Loucy (cell line): Measurements from ENCODE around the gene POT1.
A peak's percentile ranks its signal among the peaks of the same experiment; 100 is the strongest.

Experiments used
- H2AFZ ChIP-seq: fragments of 200-600 bp; sonication (generic); 2 replicates; pipeline ENCODE4 v1.6.0; 2016; ENCODE audit warnings: antibody characterized with exemption, mild to moderate bottlenecking, low read length, moderate library complexity
- H3F3A ChIP-seq: fragments of 200-600 bp; 2 replicates; pipeline ENCODE4 v1.6.0; 2016; ENCODE audit warnings: antibody characterized with exemption, low read depth, mild to moderate bottlenecking
- H3K27me3 ChIP-seq: fragments of 200-600 bp; sonication (generic); 2 replicates; pipeline ENCODE4 v1.6.1; 2014; ENCODE audit warnings: low read length, mild to moderate bottlenecking; ENCODE audit not compliant: insufficient read depth, poor library complexity, severe bottlenecking
- H3K36me3 ChIP-seq: fragments of 200-600 bp; sonication (generic); 2 replicates; pipeline ENCODE4 v1.6.1; 2016; ENCODE audit warnings: low read length; ENCODE audit not compliant: insufficient read depth
- H3K4me1 ChIP-seq: fragments of 200-600 bp; sonication (generic); 2 replicates; pipeline ENCODE4 v1.5.1; 2014; ENCODE audit warnings: low read length, mild to moderate bottlenecking; ENCODE audit not compliant: insufficient read depth, poor library complexity, severe bottlenecking
- H3K4me2 ChIP-seq: fragments of 200-600 bp; sonication (generic); 2 replicates; pipeline ENCODE4 v1.6.0; 2014; ENCODE audit warnings: antibody characterized with exemption, low read length, low read depth, mild to moderate bottlenecking; ENCODE audit not compliant: poor library complexity, severe bottlenecking
- H3K4me3 ChIP-seq: fragments of 200-600 bp; sonication (generic); 2 replicates; pipeline ENCODE4 v1.5.1; 2014; ENCODE audit warnings: low read length, mild to moderate bottlenecking, mixed read lengths; ENCODE audit not compliant: poor library complexity, severe bottlenecking
- H3K79me2 ChIP-seq: fragments of 200-600 bp; sonication (generic); 2 replicates; pipeline ENCODE4 v1.6.1; 2014; ENCODE audit warnings: low read length; ENCODE audit not compliant: insufficient read depth
- H3K9ac ChIP-seq: fragments of 200-600 bp; sonication (generic); 2 replicates; pipeline ENCODE4 v1.6.0; 2014; ENCODE audit warnings: mild to moderate bottlenecking, low read depth, low read length, moderate library complexity; ENCODE audit not compliant: poor library complexity, severe bottlenecking
- H3K9me2 ChIP-seq: fragments of 200-600 bp; sonication (generic); replicated peaks from 2 replicates; pipeline ENCODE4 v1.6.1; 2016; ENCODE audit warnings: low read depth, low read length, mixed read lengths
- H3K9me3 ChIP-seq: fragments of 200-600 bp; sonication (generic); 2 replicates; pipeline ENCODE4 v1.6.1; 2014; ENCODE audit warnings: mild to moderate bottlenecking, antibody characterized with exemption, low read length, low read depth; ENCODE audit not compliant: insufficient read depth
- H4K20me1 ChIP-seq: fragments of 200-600 bp; sonication (generic); 2 replicates; pipeline ENCODE4 v1.6.0; 2014; ENCODE audit warnings: antibody characterized with exemption, low read length, mild to moderate bottlenecking; ENCODE audit not compliant: insufficient read depth, poor library complexity, severe bottlenecking
- CTCF ChIP-seq: fragments of 200-600 bp; sonication (generic); conservative IDR thresholded peaks from 2 replicates; pipeline ENCODE4 v1.5.1; 2014; ENCODE audit warnings: mild to moderate bottlenecking, antibody characterized with exemption, low read length
- EZH2phosphoT487 ChIP-seq: fragments of 200-600 bp; IDR thresholded peaks from 2 replicates; pipeline ENCODE4 v1.6.1; 2018; ENCODE audit warnings: antibody characterized with exemption, mild to moderate bottlenecking, moderate library complexity, borderline replicate concordance

Gene POT1

GRCh38 chr7:124930655-124931597 is 1.3 kb upstream of the POT1 start:
- no peaks in the 10 kb centered on the region for H3K36me3 ChIP-seq
- H3K9me3 ChIP-seq: no peaks in the 10 kb centered on the region
- H3K9ac ChIP-seq: no peak overlapping the region
- H3K4me1 ChIP-seq: peaks cover 27% of the 10 kb centered on the region
- H3K4me3 ChIP-seq: peak overlapping the region; percentile 87
- no peaks in the 10 kb centered on the region for H3K9me2 ChIP-seq
- no peaks in the 10 kb centered on the region; the same call in 1 of the 2 replicates for H3F3A ChIP-seq
- peaks cover 33% of the 10 kb centered on the region for H3K79me2 ChIP-seq
- H3K27me3 ChIP-seq: no peaks in the 10 kb centered on the region
- TF ChIP-seq CTCF (no peak), EZH2phosphoT487 (no peak)
- peaks cover 17% of the 10 kb centered on the region for H4K20me1 ChIP-seq
- no peak overlapping the region for H2AFZ ChIP-seq
- peak overlapping the region; percentile 65 for H3K4me2 ChIP-seq

GRCh38 chr7:124930173-124930623 is 573 bp upstream of the POT1 start:
- H3K79me2 ChIP-seq: peaks cover 41% of the 10 kb centered on the region
- H4K20me1 ChIP-seq: peaks cover 24% of the 10 kb centered on the region
- H3K9me2 ChIP-seq: no peaks in the 10 kb centered on the region
- H3F3A ChIP-seq: no peaks in the 10 kb centered on the region; the same call in 1 of the 2 replicates
- no peak for TF ChIP-seq CTCF
- TF ChIP-seq EZH2phosphoT487: no peak
- H3K36me3 ChIP-seq: no peaks in the 10 kb centered on the region
- peak overlapping the region; percentile 90 for H2AFZ ChIP-seq
- peak overlapping the region; percentile 65 for H3K4me2 ChIP-seq
- H3K4me1 ChIP-seq: peaks cover 33% of the 10 kb centered on the region
- H3K9ac ChIP-seq: peak overlapping the region; percentile 88
- H3K9me3 ChIP-seq: no peaks in the 10 kb centered on the region
- H3K4me3 ChIP-seq: peak overlapping the region; percentile 87
- H3K27me3 ChIP-seq: no peaks in the 10 kb centered on the region

GRCh38 chr7:124924906-124925305 is 4.7 kb downstream of the POT1 start:
- Histone ChIP-seq H3F3A (no peaks in the 10 kb centered on the region; the same call in 1 of the 2 replicates), H3K9ac (peak overlapping the region; percentile 48), H3K9me2 (no peaks in the 10 kb centered on the region; the same call in 1 of the 2 replicates), H3K79me2 (peaks cover 90% of the 10 kb centered on the region), H3K27me3 (no peaks in the 10 kb centered on the region), H2AFZ (no peak overlapping the region), H4K20me1 (peaks cover 63% of the 10 kb centered on the region), H3K4me1 (peaks cover 64% of the 10 kb centered on the region), H3K9me3 (no peaks in the 10 kb centered on the region), H3K4me3 (peak overlapping the region; percentile 87), H3K36me3 (no peaks in the 10 kb centered on the region), H3K4me2 (peak overlapping the region; percentile 97)
- no peak for TF ChIP-seq CTCF
- TF ChIP-seq EZH2phosphoT487: no peak
